Right kidney (tissue), 1 donor: ENCODE measurements around the gene GPR107.
A peak's percentile ranks its signal among the peaks of the same experiment; 100 is the strongest.

Experiments
- DNase-seq: peaks from one replicate; pipeline ENCODE4 v3.0.0-alpha.2; 2016

The GPR107 gene

DNA sequence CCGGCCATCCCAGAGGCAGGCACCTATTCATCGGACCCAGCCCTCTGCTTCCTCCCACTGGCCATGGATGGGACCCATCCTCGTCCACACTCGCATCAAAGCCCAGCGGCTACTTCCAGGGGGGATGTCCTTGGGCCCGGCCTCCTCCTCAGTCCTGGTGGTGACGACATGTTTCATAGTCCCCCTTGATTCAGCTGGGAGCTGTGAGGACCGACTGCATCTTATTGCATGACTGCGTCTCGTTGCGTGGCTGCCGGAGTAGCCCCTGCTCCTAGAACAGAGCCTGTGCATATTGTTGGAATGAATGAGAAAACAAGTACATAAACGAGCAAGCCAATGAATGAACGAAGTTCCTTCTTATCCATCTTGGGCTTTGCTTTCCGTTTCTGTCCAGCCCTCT, 131.3 kb downstream of the GPR107 start:
- no peak for DNase-seq

DNA sequence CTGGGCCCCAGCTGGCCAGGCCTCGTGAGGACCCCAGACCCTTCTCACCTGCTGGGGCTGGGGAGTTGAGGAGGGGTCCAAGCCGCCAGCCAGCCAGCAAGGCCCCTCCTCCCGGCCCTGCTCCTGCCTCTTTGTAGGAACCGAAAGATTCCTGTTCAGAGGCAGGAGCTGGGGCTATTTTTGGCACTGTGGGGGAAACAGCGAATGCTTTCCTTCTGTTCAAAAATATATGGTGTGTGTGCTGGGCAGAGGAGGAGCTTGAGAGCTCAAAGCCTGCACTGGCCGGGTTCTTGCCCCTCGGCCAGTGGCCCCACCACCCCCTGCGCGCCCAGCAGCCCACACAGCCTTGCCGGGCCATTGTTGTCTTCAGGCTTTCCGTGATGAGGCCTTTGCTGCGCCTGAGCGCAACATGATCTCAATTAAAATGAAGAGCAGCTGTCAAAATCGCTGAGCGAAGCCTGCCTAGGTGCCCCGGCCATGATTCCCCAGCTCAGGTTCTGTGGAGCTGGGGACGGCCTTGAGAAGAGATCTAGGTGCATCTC, 131.9 kb downstream of the GPR107 start:
- DNase-seq, result peak; percentile 62

DNA sequence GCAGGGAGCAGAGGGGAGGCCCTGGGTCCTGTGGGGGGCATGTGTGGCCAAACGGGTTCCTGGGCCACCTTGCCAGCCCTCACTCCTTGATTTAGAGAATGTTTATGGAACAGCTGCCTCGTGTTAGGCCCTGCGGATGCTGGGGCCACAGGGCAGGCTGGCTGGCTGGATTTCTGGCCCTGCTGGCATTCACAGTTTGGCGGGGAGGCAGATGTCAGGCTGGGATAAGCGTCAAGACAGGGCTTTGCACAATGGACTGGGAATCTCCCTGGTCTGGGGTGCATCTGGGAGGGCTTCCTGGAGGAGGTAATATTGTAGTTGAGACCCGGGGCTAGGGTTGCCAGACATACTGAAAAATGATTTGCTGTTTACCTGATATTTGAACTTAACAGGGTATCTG, 132.3 kb downstream of the GPR107 start:
- no peak for DNase-seq

DNA sequence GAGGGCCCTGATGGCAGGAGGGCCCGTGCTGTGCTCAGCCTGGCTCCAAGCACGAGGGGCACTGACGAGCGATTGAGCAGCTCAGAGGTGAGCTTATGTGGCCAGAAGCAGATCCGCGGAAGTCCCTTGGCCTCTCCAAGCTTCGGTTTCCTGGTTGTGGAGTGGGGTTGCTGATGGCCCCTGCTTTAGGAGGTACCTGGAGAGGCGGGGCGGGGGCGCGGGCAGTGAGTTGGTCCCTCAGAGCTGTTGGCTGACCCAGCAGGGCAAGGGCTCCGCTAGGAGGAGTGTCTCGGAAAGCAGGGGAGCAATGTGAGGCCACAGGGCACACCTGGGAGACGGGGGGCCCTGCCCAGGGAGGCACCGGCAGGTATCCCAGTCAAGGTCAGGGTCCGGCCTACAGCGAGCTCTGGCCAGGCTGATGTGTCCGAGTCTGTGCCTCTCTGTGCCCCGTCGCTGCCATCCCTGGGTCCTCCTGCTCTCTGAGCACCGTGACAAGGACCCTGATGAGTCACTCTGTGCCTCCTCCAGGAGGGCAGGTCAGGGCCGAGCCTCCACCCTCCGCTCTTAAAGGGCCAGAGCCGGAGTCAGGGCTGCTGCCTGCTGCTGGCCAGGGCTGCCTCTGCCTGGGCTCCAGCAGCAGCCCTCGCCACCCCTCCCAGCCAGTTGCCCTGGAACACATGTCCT, 133.3 kb downstream of the GPR107 start:
- DNase-seq, result no peak

DNA sequence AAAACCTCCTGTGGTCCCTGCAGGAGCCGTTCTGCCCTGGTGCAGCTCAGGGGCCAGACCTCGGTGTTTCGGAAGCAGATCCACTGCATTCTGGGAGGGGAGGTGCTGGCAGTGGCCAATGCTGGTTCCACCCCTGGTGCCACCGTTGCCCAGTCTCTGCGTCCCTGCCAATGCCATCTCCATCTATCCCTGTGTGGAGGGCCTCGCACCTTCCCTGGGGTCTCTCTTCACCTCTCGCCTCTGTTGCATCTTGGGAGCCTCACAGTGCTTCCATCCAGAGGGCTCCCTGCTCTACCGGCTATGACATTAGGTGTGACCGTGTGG, 133.8 kb downstream of the GPR107 start:
- DNase-seq, result no peak

DNA sequence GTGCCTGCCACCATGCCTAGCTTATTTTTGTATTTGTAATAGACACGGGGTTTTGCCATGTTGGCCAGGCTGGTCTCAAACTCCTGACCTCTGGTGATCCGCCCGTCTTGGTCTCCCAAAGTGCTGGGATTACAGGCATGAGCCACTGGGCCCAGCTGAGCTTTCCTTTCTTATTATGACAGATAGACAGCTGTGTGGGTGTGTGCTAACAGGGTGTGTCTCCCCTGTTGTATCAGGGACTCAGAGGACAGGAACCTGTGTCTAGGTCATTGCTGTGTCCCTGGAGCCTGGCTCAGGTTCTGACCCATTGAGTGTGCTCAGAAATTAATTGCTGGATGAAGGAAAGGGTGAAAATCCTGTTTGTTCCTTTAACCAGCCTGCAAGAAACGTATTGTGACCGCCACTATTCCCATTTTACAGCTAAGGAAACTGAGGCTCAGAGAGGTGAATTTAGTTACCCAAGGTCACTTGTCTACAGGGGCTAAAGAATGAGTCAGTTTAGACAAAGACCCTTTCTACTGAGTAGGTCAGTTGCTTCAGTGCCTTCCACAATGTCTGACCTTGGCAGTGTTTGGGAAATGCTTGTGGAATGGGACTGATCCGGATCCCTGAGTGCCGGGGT, 135.3 kb downstream of the GPR107 start:
- no peak for DNase-seq
